Measurements from ENCODE around the gene RANBP1.

RANBP1 gene

GRCh38 chr22:20089226-20089976, 26.5 kb upstream of the RANBP1 start:
- no peak for DNase-seq

GRCh38 chr22:20089977-20090729, 25.8 kb upstream of the RANBP1 start:
- no peak for DNase-seq

GRCh38 chr22:20090730-20091240, 25.1 kb upstream of the RANBP1 start:
- no peak for DNase-seq

GRCh38 chr22:20091690-20092476, 24.0 kb upstream of the RANBP1 start:
- DNase-seq, result no peak

- no peak for DNase-seq
These were observed 23.4 kb upstream of the RANBP1 start for GRCh38 chr22:20092477-20092854.

- DNase-seq, result no peak
These were observed 22.3 kb upstream of the RANBP1 start for GRCh38 chr22:20093418-20094196.

- no peak for DNase-seq
These were observed 21.6 kb upstream of the RANBP1 start for GRCh38 chr22:20094197-20094807.

GRCh38 chr22:20095521-20095920, 20.4 kb upstream of the RANBP1 start:
- DNase-seq, result no peak

- no peak for DNase-seq
These were observed 19.1 kb upstream of the RANBP1 start for GRCh38 chr22:20096574-20097420.

GRCh38 chr22:20099099-20099711, 16.7 kb upstream of the RANBP1 start:
- no peak for DNase-seq

GRCh38 chr22:20101638-20102037, 14.3 kb upstream of the RANBP1 start:
- no peak for DNase-seq

GRCh38 chr22:20102203-20102780, 13.6 kb upstream of the RANBP1 start:
- DNase-seq, result no peak

- DNase-seq, result no peak
These were observed 10.3 kb upstream of the RANBP1 start for GRCh38 chr22:20105456-20106204.

- no peak for DNase-seq
These were observed 9.6 kb upstream of the RANBP1 start for GRCh38 chr22:20106205-20106848.

GRCh38 chr22:20106849-20107237, 9.1 kb upstream of the RANBP1 start:
- no peak for DNase-seq

- DNase-seq, result no peak
These were observed 8.4 kb upstream of the RANBP1 start for GRCh38 chr22:20107471-20107901.

- no peak for DNase-seq
These were observed 7.8 kb upstream of the RANBP1 start for GRCh38 chr22:20107951-20108756.

GRCh38 chr22:20108757-20109230, 7.1 kb upstream of the RANBP1 start:
- DNase-seq, result no peak
